ENCODE results near the gene MRPS26.

MRPS26 gene

GRCh38 chr20:3077618-3078134 lies 31.8 kb downstream of the MRPS26 start:
- no peak for DNase-seq

DNA sequence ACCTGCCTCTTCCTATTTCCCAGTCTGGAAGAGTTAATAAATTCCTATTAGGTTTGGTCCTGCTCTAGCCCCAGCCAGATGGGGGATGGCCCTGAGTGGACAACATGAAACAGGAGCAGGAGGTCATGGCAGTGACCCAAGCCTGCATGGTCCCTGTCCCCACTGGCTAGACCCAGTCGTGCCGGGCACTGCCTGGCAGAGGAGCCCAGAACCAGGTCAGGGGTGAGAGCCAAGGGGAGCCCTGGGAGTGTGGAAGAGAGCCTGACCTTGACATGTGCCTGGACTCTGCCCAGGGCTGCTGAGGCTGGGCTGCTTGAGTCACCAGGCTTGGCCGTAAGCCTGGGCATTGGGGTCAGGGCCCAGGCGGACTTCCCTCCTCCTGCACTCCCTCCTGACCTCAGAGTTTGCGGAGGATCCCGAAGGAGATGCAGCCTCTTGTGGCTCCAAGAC lies 35.1 kb downstream of the MRPS26 start:
- no peak for DNase-seq

- no peak for DNase-seq
Observed at GRCh38 chr20:3081641-3082040, 35.8 kb downstream of the MRPS26 start.

DNA sequence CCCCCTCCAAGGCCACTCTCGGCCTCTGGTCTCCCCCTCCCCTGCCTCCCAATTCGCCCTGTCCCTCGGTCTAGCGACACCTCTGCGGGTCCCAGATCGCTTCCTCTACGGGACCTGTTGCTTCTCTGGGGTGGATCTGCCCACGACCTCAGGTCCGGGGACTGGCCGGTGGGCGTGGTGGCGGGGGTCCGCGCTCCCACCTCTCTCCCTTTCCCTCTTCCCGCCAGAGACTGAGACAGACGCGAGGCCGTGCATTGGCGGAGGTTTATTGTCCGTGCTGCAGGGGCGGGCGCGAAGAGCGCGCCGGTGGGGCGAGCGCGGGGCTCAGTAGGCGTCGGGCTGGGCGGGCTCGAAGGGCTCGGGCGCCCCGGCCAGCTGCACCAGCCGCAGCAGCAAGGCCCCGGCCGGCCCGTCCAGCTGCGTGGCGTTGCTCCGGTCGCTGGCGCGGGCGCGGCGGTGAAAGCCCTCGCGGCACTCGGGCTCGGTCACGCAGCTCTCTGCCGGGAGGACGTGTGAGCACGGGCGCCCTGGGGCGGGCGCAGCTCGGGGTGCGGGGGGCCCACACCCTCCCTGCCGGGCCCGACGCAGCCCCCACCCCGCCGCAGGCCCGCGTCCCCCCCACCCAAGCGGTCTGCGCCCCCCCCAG lies 36.6 kb downstream of the MRPS26 start:
- DNase-seq, result no peak

GRCh38 chr20:3082955-3083952 lies 37.4 kb downstream of the MRPS26 start:
- DNase-seq, result no peak

DNA sequence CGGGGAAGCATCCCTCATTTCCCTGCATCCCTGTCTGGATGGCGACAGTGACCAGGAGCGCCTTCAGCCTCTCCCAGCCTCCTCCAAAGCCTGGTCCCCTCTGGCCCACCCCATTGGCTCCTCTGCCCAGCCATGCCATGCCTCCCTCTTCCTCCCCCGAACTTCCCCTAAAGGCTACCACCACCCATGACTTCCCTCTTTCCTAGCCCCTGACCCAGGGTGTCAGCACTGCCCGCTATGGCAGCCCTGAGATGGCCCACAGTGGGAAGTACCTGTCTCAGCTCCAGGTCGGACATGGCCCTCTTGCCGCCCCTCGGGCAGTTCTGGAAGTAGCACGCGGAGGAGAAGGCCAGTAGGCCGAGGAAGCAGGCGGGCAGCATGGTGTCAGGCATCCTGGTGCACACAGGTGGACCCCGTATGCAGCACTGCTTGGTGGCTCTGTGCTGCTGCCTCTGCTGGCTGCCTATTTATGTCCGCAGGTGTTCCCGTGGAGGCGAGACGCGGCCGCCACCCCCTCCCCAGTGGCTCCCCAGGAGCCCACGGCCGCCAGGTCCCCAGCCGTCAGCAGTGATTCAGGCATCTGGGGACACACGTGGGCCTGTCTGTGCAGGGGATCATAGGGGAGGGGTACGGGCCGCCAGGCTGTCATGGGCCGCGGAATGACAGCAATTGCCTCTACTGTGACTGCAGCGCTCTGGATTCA lies 38.6 kb downstream of the MRPS26 start, which contains the start of gene AVP:
Gene AVP, minus strand, starts transcription at position 442 of the 703 bp plus-strand sequence. Its CDS starts 50 bp downstream, at position 392.
- DNase-seq, result no peak

- no peak for DNase-seq
Observed at GRCh38 chr20:3084986-3085360, 39.1 kb downstream of the MRPS26 start.

DNA sequence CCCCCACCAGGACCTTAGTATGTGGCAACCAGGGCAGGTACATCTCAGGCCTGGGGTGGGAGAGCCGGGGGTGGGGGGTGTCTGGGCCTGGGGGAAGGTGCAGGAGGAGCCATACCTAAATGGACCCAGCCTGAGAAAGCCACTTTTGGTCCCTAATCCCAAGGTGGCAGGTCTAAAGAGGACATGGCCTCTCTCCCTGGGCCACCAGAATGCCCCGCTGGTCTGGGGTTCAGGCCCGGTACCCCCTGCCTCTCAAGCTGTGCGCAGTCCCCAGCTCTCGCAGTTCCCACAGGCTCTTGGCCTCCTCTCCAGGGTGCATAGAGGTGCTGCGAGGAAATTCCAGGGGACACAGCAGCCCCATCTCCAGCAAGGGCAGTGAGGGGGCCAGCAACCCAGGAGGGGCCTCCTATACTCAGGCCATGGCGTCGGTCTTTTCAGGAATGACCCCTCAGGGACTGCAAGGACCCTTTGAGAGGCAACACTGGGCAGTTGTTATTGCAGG lies 39.8 kb downstream of the MRPS26 start:
- DNase-seq, result no peak

DNA sequence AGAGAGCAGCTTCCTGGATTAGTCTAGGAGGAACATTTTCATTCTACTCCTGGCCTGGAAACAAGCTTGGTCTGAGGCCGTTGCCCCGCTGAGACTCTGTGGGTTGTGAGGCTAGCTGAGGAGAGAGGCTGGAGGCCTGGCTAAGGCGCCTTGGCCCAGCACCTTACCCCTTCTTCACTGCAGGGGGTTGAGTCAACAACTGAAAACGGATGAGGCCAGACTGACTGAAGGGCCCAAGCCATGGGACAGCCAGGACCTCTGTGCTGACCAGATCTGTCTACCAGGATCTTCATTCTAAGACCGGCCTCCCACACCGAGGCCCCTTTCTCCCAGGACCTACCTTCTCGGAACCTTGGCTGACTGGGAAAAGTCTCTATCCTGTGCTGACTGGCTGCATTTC lies 42.2 kb downstream of the MRPS26 start:
- no peak for DNase-seq

DNA sequence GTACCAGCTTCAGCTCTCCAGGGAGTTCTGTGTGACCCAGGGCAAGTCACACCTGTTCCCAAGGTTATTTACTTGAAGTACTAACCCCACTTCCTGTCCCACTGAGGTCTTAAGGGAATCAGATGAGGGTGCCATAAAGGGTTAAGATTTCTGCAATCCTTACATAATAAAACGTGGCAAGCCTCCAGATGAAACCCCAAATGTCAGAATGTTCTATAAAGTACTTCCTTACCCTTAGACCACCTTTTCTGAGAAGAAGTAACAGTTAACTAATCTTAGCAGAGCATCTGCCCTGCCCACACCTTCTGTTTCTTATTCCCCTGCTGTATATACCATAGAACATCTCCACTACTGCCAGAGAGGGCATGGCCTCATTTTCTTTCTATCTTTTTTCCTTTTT lies 44.7 kb downstream of the MRPS26 start:
- no peak for DNase-seq

DNA sequence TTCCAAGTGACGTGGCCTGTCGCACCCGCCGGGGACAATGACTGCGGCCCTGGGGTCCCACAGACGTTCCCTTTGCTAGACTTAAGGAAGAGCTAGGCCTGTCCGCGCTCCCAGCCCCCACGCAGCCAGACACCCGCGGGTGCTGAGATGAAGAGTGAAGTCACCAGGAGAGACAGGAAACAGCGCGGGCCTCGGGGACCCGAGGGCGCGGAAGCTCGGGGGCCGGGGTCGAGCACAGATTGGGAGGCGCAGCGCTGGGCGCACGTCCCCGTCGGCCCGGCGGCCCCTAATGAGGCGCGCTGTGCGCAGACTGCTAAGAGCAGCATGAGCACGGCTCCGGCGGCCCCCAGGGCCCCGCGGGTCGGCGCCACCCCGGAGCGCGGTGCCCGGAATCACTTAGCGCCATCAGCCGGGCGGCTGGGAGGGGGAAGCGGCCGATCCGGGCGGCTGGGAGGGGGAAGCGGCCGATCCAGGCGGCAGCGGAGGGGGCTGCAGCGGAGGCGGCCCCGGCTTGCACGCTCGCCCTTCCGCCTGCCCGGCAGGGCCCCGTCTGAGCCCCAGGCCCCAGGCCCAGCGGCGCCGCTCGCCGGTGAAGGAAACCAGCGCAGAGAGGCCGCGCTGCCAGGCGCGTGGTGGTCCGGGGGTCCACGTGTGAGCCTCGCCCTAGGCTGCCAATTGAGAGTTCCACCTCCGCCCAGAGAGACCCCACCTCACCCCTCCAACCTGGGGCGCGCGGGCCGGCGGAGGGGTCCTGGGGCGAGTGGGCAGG lies 46.9 kb downstream of the MRPS26 start:
- DNase-seq, result no peak

DNA sequence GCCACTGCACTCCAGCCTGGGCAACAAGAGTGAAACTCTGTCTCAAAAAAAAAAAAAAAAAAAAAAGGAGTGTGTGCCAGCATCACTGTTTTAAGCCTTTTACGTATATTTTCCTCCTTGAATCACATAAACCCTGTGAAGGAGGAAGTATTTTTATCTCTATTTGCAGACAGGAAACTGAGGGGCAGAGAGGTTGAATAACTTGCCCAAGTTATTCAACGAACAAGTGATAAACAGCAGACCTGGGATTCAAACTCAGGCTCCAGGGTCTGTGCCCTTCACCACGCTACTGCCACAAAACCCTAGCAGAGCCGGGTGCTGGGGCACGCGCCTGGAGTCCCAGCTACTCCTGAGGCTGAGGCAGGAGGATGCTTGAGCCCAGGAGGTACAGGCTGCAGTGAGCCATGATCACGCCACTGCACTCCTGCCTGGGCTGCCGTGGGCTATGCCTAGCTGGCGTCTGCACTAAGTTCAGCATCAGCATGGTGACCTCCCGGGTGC lies 48.1 kb downstream of the MRPS26 start:
- no peak for DNase-seq

GRCh38 chr20:3094848-3095629 lies 49.2 kb downstream of the MRPS26 start:
- no peak for DNase-seq
